HG03575 (cell line): ENCODE measurements around the gene HRH3.

Source experiments
- ATAC-seq: cut with Tn5 transposase; IDR thresholded peaks from one replicate; pipeline ENCODE4 v1.9.1; 2021; ENCODE audit not compliant: unreplicated experiment, insufficient number of reproducible peaks, low FRiP score; ENCODE audit errors: extremely low read depth

The HRH3 gene

DNA sequence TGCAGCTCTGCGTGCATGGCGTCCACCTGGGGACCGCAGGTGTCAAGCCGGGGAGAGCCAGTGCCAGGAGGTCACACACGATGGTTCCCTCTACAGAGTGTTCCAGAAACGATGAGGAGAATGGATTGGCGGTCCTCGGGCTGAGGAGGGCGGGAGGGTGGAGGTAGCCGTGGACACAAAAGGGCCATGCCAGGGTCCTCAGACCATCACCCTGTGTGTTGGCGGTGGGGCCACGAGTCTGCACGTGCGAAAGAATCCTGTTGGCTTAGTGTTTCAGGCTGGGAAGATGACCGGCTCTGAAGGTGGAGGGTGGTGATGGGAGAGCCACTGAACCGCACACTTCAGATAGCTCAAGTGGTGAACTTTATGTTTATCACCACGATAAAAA lies 13.7 kb downstream of the HRH3 start:
- no peak for ATAC-seq

DNA sequence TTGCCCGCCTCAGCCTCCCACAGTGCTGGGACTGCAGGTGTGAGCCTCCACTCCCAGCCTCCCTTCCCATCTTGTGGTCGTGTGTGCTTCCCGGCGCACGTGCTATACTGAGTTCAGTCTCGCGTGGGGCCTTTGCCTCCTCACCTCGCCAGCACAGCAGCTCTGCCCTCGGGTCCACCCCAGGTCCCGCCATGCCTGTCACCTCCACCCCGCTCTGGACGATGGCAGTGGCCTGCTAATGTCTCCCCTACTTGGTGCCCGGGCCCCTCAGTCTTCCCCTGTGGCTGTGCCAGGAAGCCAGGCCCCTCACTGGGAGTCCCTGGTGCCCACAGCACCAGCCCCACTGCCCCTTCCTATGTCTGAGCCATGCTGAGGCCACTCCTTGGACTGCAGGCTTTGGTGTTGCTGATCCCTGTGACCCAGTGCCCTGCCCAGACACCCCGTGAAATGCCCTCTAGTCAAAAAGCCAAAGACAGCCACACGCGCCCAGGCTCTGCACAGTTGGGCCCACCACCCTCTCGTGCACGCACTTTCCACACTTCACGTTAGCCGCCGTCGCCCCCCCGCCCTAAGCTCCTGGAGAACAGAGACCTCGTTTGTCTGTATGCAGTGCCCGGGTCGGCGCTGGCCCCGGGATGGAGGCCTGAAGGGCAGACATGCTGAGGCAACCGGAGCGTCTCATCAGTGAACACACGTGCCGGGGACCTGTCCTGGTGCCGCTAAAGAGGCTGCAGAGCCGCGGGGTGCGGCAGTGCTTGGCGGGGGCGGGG lies 14.3 kb downstream of the HRH3 start:
- ATAC-seq: no peak

GRCh38 chr20:62203378-62204030 lies 16.6 kb downstream of the HRH3 start:
- no peak for ATAC-seq

- ATAC-seq: no peak
Measured at GRCh38 chr20:62202676-62203377, 17.3 kb downstream of the HRH3 start.

- no peak for ATAC-seq
Measured at GRCh38 chr20:62202083-62202395, 18.0 kb downstream of the HRH3 start.

DNA sequence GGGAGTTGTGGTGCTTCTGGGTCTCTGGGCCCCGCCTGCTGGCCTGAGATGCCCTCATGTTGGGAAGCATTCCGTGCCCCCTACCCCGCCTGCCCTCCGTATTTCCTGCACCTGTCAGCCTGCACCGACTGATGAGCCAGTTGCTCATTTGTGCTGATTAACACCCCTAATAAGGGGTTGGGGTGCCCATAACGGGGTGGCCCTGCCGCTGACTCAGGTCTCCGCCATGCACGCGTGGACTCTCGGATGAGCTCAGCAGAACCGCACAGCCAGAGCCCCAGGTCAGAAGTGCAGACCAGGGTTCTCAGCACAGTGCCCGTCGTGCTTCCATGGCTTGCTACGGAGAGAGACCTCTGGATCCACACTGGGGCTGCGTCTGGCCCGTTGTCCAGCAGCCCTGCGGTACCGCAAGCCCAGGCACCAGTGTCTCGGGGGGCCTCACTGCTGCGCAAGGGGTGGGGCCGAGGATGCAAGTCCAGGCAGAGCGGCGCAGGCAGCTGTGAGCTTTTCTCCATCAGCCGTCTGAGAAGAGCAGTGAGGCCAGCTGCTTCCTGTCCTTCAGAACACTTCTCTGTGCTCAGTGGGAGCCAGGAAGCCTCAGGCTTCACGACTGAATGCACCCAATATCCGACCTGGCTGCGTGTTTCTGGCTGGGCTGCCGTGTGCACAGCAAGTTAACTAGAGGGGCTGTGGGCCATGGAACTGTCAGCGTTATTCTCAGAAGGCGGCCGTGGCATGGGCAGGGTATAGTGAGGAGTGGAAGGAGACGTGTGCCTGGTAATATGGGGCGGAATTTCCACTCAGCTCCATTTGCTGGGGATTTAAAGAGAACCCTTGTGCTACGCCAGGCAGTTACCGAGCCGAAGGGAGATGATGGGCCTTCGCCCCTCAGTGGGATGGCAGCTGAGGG lies 18.6 kb downstream of the HRH3 start:
- no peak for ATAC-seq

GRCh38 chr20:62200491-62201172 lies 19.4 kb downstream of the HRH3 start:
- no peak for ATAC-seq

DNA sequence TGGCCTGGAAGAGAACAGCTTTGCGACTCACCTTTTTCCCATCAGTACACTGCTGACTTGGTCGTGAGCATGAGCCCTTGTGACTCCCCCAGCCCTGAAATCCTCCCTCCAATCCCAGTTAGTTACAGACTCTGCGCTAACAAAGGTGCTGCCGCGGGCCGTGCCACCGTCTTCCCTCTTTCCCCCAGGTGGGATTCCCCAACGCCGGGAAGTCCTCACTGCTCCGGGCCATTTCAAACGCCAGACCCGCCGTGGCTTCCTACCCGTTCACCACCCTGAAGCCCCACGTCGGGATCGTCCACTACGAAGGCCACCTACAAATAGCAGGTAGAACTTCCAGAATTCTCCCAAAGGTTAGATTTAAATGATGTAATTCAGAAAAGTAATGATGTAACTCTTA lies 21.1 kb downstream of the HRH3 start:
- no peak for ATAC-seq

DNA sequence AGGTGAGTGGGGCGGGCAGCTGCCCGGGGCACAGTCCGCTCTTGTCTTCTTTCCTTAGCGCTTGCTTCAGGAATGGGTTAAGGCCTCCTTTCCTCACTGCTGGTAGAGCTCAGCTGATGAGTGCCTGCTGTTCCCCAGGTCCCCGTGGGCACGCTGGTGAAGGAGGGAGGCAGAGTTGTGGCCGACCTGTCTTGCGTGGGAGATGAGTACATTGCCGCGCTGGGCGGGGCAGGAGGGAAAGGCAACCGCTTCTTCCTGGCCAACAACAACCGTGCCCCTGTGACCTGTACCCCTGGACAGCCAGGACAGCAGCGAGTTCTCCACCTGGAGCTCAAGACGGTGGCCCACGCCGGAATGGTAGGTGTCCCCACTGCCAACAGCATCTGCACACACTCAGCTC lies 21.6 kb downstream of the HRH3 start:
- no peak for ATAC-seq

GRCh38 chr20:62197801-62198200 lies 22.3 kb downstream of the HRH3 start:
- no peak for ATAC-seq

- no peak for ATAC-seq
Measured at GRCh38 chr20:62197311-62197710, 22.8 kb downstream of the HRH3 start.

DNA sequence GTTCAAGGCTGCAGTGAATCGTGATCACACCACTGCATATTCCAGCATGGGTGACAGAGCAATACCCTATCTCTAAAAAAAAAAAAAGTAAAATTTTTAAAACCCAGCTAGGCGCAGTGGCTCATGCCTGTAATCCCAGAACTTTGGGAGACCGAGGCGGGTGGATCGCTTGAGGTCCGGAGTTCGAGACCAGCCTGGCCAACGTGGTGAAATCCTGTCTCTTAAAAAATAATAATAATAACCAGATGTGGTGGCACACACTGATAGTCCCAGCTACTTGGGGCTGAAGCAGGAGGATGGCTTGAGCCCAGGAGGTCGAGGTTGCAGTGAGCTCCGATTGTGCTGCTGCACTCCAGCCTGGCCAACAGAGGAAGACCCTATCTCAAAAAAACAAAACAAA lies 23.8 kb downstream of the HRH3 start:
- no peak for ATAC-seq

- no peak for ATAC-seq
Measured at GRCh38 chr20:62195736-62196135, 24.3 kb downstream of the HRH3 start.

- ATAC-seq: no peak
Measured at GRCh38 chr20:62195075-62195405, 25.0 kb downstream of the HRH3 start.

- ATAC-seq: no peak
Measured at GRCh38 chr20:62193079-62194025, 26.7 kb downstream of the HRH3 start.

GRCh38 chr20:62192635-62193034 lies 27.4 kb downstream of the HRH3 start:
- ATAC-seq: no peak

DNA sequence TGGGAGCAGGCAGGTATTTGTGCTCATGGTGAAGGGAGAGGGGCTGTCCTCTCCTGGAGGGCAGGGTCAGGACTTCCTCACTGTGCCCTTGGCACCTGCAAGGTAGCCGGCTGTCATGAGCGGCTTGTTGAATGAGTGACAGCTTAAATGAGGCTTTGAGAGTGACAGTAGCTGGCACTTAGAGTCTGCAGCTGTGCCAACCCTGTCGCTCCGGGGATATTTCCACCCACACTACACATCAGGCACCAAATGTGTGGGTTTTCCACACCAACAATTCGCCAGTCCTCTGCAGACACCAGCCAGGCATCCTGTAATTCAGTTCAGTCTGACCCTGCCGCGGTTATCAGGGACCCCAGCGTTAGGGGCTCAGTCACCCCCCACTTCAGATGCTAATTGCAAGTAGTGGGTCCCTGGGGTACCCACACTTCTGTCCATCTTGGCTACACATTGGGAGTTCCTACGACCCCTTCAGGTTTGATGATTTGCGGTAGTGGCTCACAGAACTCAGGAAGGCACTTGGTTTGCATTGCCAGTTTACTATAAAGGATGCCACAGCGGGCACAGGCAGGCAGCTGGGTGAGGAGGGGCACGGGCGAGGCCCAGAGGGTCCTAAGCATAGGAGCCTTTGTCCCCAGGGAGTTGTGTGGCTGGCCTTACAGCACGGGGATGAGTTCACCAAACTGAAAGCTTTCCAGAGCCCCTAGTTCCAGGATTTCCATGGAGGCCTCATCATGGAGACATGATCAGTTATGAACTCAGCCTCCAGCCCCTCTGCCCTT lies 28.1 kb downstream of the HRH3 start:
- ATAC-seq: no peak
